GM12892 (cell line): ENCODE measurements around the gene SYNPR.

Experiments used
- POLR2A ChIP-seq: IDR thresholded peaks from 2 replicates; pipeline ENCODE4 v1.6.1; 2011; ENCODE audit warnings: low read depth, low read length, control low read depth
- POLR2AphosphoS5 ChIP-seq: IDR thresholded peaks from 2 replicates; pipeline ENCODE4 v1.6.1; 2011; ENCODE audit warnings: low read depth, low read length, control low read depth
- TAF1 ChIP-seq: IDR thresholded peaks from 2 replicates; pipeline ENCODE4 v1.6.1; 2011; ENCODE audit warnings: low read depth, mild to moderate bottlenecking, control low read depth, low read length, borderline replicate concordance

- TF ChIP-seq TAF1 (no peak), POLR2AphosphoS5 (no peak), POLR2A (no peak)
Measured at GRCh38 chr3:63662011-63662410, 383.9 kb downstream of the SYNPR start.
